ENCODE results near the gene C5orf22. TPM values are rescaled to one million over a fixed set of nuclear protein-coding genes. Genes with fewer than 3 reads are reported as not detected.
A peak's percentile ranks its signal among the peaks of the same experiment; 100 is the strongest.
"Not testable (repeated sequence)": the region's sequence is repeated elsewhere in the genome, so short reads cannot be mapped to it uniquely, and the experiment has no call there.

C5orf22 gene
- total RNA-seq, 1 donor from 2014 or later: 22.9 TPM

- Mint-ChIP-seq H3K27me3 (ENCODE audit: low read depth) (no peaks in the 10 kb centered on the region), H3K36me3 (peaks cover 10% of the 10 kb centered on the region), H3K27ac (no peak overlapping the region), H3K9me3 (no peaks in the 10 kb centered on the region), H3K4me1 (peaks cover 23% of the 10 kb centered on the region), H3K4me3 (peak overlapping the region; percentile 41)
- no peak for TF ChIP-seq CTCF (IDR thresholded peaks at IDR 0.05; ENCODE audit: unreplicated experiment)
- DNase-seq (ENCODE audit: low spot score in 2 of 2, unreplicated experiment in 2 of 2): no peak
Measured at GRCh38 chr5:31534527-31535046, 2.5 kb downstream of the C5orf22 start.

- H3K4me3 Mint-ChIP-seq: no peak overlapping the region
- H3K27ac Mint-ChIP-seq: no peak overlapping the region
- no peaks in the 10 kb centered on the region for H3K27me3 Mint-ChIP-seq (ENCODE audit: low read depth)
- peaks cover 14% of the 10 kb centered on the region for H3K36me3 Mint-ChIP-seq
- H3K9me3 Mint-ChIP-seq: no peaks in the 10 kb centered on the region
- TF ChIP-seq CTCF (IDR thresholded peaks at IDR 0.05; ENCODE audit: unreplicated experiment): no peak
- DNase-seq (ENCODE audit: low spot score in 2 of 2, unreplicated experiment in 2 of 2): no peak
- peaks cover 7% of the 10 kb centered on the region for H3K4me1 Mint-ChIP-seq
Measured at GRCh38 chr5:31536873-31537272, 4.8 kb downstream of the C5orf22 start.

GRCh38 chr5:31537349-31537748 is 5.2 kb downstream of the C5orf22 start:
- Mint-ChIP-seq H3K36me3 (peaks cover 14% of the 10 kb centered on the region), H3K4me3 (no peak overlapping the region), H3K27me3 (ENCODE audit: low read depth) (no peaks in the 10 kb centered on the region), H3K9me3 (no peaks in the 10 kb centered on the region), H3K27ac (no peak overlapping the region), H3K4me1 (peaks cover 7% of the 10 kb centered on the region)
- no peak for TF ChIP-seq CTCF (IDR thresholded peaks at IDR 0.05; ENCODE audit: unreplicated experiment)
- no peak for DNase-seq (ENCODE audit: low spot score in 2 of 2, unreplicated experiment in 2 of 2)

- Mint-ChIP-seq H3K4me3 (no peak overlapping the region), H3K27ac (peak overlapping the region; percentile 44), H3K4me1 (peaks cover 7% of the 10 kb centered on the region), H3K9me3 (no peaks in the 10 kb centered on the region), H3K27me3 (ENCODE audit: low read depth) (no peaks in the 10 kb centered on the region), H3K36me3 (peaks cover 19% of the 10 kb centered on the region)
- no peak for TF ChIP-seq CTCF (IDR thresholded peaks at IDR 0.05; ENCODE audit: unreplicated experiment)
- DNase-seq (ENCODE audit: low spot score in 2 of 2, unreplicated experiment in 2 of 2): no peak
Measured at GRCh38 chr5:31537851-31538250, 5.8 kb downstream of the C5orf22 start.

- not testable (repeated sequence) for H3K9me3 Mint-ChIP-seq; H3K27ac Mint-ChIP-seq; H3K27me3 Mint-ChIP-seq (ENCODE audit: low read depth); H3K4me3 Mint-ChIP-seq; DNase-seq (ENCODE audit: low spot score in 2 of 2, unreplicated experiment in 2 of 2); H3K4me1 Mint-ChIP-seq
- H3K36me3 Mint-ChIP-seq: peaks cover 56% of the 10 kb centered on the region
Measured at GRCh38 chr5:31549114-31549513, 17.0 kb downstream of the C5orf22 start.

GRCh38 chr5:31551878-31552277 is 19.8 kb downstream of the C5orf22 start:
- peaks cover 53% of the 10 kb centered on the region for H3K36me3 Mint-ChIP-seq

More at GRCh38 chr5:31551878-31552277, 19.8 kb downstream of the C5orf22 start:
- H3K9me3 Mint-ChIP-seq: peaks cover 8% of the 10 kb centered on the region
- H3K27ac Mint-ChIP-seq: no peak overlapping the region
- H3K4me3 Mint-ChIP-seq: no peak overlapping the region
- DNase-seq (ENCODE audit: low spot score in 2 of 2, unreplicated experiment in 2 of 2): no peak
- no peaks in the 10 kb centered on the region for H3K27me3 Mint-ChIP-seq (ENCODE audit: low read depth)
- no peaks in the 10 kb centered on the region for H3K4me1 Mint-ChIP-seq
- no peak for TF ChIP-seq CTCF (IDR thresholded peaks at IDR 0.05; ENCODE audit: unreplicated experiment)
